A549 (cell line): ENCODE measurements around the gene CYP4F2.

Experiments
- EP300 ChIP-seq, 2 experiments: fragments of >200 bp; sonication (Bioruptor Twin); formaldehyde crosslinking; IDR thresholded peaks; 2 replicates in 1 of 2; 3 replicates in 1 of 2; pipeline ENCODE4 v1.6.1; 2016 to 2017
- JUN ChIP-seq, 2 experiments: fragments of >200 bp; sonication (Bioruptor Twin); formaldehyde crosslinking; IDR thresholded peaks; 2 replicates in 1 of 2; 3 replicates in 1 of 2; pipeline ENCODE4 v1.6.1; 2016 to 2017
- KDM5A ChIP-seq: fragments of 200-600 bp; sonication (generic); IDR thresholded peaks from 2 replicates; pipeline ENCODE4 v1.6.1; 2016; ENCODE audit warnings: antibody characterized with exemption, mild to moderate bottlenecking
- POLR2A ChIP-seq: IDR thresholded peaks from 2 replicates; pipeline ENCODE4 v1.6.1; 2012; ENCODE audit warnings: mild to moderate bottlenecking, low read length
- POLR2AphosphoS2 ChIP-seq: conservative IDR thresholded peaks from 2 replicates; pipeline ENCODE4 v1.6.1; 2012; ENCODE audit warnings: low read length, improper control_type of control experiment, inconsistent platforms
- RCOR1 ChIP-seq: fragments of 150-350 bp; IDR thresholded peaks from 2 replicates; pipeline ENCODE4 v1.6.1; 2014; ENCODE audit warnings: antibody characterized with exemption, low read length, low read depth
- RFX5 ChIP-seq: fragments of 450-650 bp; IDR thresholded peaks from 2 replicates; pipeline ENCODE4 v1.7.1; 2014; ENCODE audit warnings: antibody characterized with exemption, mild to moderate bottlenecking, moderate library complexity
- ZC3H11A ChIP-seq: fragments of 450-650 bp; IDR thresholded peaks from 2 replicates; pipeline ENCODE4 v1.6.1; 2014; ENCODE audit warnings: antibody characterized with exemption, mild to moderate bottlenecking
- TF ChIP-seq, protein P1 (sequence below): fragments of >200 bp; sonication (Bioruptor Twin); formaldehyde crosslinking; IDR thresholded peaks from 3 replicates; pipeline ENCODE4 v1.5.1; 2016
- TF ChIP-seq, protein P2 (sequence below): IDR thresholded peaks from 2 replicates; pipeline ENCODE4 v1.6.1; 2012

DNA sequence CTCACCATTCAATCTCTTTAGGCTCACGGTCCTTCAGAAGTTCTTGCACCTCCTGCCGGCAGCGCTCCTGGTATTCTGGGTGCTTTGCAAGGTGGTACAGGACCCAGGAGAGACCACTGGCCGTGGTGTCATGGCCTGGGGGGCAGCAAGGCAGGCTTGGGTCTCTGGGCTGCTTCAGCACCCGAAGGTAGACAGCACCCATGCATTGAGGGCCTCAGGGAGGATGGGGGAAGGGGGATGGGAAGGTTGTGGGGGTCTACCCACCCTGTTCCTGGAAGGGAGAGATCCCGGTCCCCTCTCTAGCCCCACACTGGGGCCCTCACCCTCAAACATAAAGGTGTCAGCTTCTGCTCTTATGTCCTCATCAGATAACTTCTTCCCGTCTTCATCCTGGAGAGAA is 12.0 kb downstream of the CYP4F2 start:
- TF ChIP-seq EP300 (IDR thresholded peaks at IDR 0.05), result no peak
- TF ChIP-seq, protein P1, sequence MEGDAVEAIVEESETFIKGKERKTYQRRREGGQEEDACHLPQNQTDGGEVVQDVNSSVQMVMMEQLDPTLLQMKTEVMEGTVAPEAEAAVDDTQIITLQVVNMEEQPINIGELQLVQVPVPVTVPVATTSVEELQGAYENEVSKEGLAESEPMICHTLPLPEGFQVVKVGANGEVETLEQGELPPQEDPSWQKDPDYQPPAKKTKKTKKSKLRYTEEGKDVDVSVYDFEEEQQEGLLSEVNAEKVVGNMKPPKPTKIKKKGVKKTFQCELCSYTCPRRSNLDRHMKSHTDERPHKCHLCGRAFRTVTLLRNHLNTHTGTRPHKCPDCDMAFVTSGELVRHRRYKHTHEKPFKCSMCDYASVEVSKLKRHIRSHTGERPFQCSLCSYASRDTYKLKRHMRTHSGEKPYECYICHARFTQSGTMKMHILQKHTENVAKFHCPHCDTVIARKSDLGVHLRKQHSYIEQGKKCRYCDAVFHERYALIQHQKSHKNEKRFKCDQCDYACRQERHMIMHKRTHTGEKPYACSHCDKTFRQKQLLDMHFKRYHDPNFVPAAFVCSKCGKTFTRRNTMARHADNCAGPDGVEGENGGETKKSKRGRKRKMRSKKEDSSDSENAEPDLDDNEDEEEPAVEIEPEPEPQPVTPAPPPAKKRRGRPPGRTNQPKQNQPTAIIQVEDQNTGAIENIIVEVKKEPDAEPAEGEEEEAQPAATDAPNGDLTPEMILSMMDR, result no peak
- no peak for TF ChIP-seq RFX5
- no peak for TF ChIP-seq ZC3H11A
- no peak for TF ChIP-seq POLR2A
- no peak for TF ChIP-seq RCOR1
- TF ChIP-seq POLR2AphosphoS2, result no peak
- TF ChIP-seq, protein P2, sequence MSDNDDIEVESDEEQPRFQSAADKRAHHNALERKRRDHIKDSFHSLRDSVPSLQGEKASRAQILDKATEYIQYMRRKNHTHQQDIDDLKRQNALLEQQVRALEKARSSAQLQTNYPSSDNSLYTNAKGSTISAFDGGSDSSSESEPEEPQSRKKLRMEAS, result no peak
- TF ChIP-seq KDM5A, result no peak
- no peak for TF ChIP-seq JUN (IDR thresholded peaks at IDR 0.05)
